Measurements from ENCODE around the gene DLX3. TPM values are rescaled to one million over a fixed set of nuclear protein-coding genes. Genes with fewer than 3 reads are reported as not detected.

Gene DLX3
- total and polyA plus RNA-seq, 4 donors = not detected

DNA sequence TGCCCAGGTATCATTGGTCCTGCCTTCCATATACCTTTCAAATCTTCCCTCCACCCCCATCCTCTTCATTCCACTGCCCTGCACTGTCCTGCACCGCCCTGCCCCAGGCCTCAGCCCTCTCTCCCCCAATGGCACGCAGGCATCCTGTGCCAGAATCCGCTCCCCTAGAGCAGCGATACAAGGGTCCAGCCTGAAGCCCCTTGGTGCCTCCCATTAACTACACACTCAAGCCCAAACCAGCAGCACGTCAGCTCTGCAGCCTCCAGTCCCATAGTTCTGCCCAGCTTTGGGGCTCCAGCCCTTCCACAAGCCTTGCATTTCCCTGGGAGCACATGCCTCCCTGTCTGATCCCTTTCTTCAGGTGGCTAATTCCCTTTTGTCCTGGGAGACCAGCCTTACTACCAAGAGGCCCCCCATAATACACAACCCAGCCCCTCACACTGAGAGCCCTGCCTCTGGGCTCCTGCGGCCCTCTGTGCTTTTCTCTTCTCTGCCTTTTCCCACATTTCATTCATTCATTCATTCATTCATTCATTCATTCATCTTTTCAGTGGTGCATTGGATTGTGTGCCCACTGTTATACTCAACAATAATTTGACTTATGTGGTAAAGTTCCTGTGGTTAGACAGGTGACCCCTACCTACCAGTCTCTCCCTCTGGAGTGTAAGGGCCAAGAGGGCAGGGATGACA lies 26.8 kb upstream of the DLX3 start:
- Histone ChIP-seq H3K9me3 (ENCODE audit: control insufficient read depth in 4 of 4, low read length in 3 of 4) (no peaks in the 10 kb centered on the region), H3K27ac (ENCODE audit: low read depth in 1 of 2, low read length in 2 of 2) (no peak overlapping the region), H3K4me3 (ENCODE audit: low read depth in 1 of 3, low read length in 3 of 3) (no peak overlapping the region), H3K27me3 (ENCODE audit: control insufficient read depth in 4 of 4, insufficient read depth in 4 of 4, low read length in 3 of 4) (no peaks in the 10 kb centered on the region), H3K4me1 (ENCODE audit: control insufficient read depth in 4 of 4, insufficient read depth in 4 of 4, low read length in 3 of 4) (no peaks in the 10 kb centered on the region), H3K9ac (ENCODE audit: low read depth in 1 of 2, low read length in 2 of 2) (no peak overlapping the region), H3K36me3 (ENCODE audit: control insufficient read depth in 4 of 4, insufficient read depth in 3 of 4, low read depth in 1 of 4, low read length in 3 of 4) (no peaks in the 10 kb centered on the region)
- 86% methylated on average over 6 of the region's 6 CpGs for WGBS
- TF ChIP-seq TAF1 (conservative IDR thresholded peaks at IDR 0.05) = no peak
- TF ChIP-seq GABPA (IDR thresholded peaks at IDR 0.05 in 1 of 2, conservative IDR thresholded peaks at IDR 0.05 in 1 of 2) = no peak
- TF ChIP-seq HNF4A (conservative IDR thresholded peaks at IDR 0.05) = no peak
- no peak for TF ChIP-seq SP1 (IDR thresholded peaks at IDR 0.05)
- TF ChIP-seq FOXA1 (IDR thresholded peaks at IDR 0.05) = no peak
- no peak for TF ChIP-seq RAD21 (IDR thresholded peaks at IDR 0.05)
- no peak for TF ChIP-seq JUND (IDR thresholded peaks at IDR 0.05)
- TF ChIP-seq NR2F2 (IDR thresholded peaks at IDR 0.05) = no peak
- TF ChIP-seq, protein P1, sequence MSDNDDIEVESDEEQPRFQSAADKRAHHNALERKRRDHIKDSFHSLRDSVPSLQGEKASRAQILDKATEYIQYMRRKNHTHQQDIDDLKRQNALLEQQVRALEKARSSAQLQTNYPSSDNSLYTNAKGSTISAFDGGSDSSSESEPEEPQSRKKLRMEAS (IDR thresholded peaks at IDR 0.05) = no peak
- TF ChIP-seq YY1 (IDR thresholded peaks at IDR 0.05) = no peak
- TF ChIP-seq FOXA2 (IDR thresholded peaks at IDR 0.05) = no peak
- DNase-seq (ENCODE audit: low spot score) = no peak

DNA sequence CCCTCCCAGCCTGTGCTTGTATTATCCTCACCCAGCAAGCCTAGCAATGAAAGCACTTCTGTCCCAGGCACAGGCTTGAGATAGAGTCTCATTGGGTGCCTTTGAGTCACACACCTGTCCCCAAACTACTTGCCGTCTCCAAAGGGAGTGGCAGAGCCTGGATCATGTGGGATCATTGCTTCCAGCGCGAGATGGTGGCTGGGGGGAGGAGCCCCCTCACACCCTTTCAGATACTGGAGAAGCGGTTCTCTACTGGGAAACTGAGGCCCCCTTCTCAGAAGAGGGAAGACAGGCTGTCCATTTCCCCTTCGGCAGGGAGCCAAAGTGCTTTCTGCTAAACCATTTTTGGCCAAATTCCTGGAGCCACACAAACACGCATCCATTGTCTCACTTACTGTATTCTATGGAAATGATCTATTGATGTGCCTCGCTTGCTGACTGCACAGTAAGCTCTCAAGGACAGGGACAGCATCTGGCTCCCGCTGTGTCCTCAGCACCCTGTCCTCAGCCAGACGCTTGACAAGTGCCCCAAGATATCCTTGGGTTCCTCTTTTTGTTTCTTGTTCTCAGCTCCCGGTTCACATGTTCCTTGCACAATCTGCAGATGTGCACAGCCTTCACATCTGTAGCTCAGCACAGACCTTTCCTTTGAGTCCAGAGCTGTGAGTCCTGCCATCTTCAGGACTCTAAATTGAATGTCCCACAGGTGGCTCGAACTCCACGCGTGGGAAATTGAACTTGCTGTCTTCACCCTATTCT lies 26.0 kb upstream of the DLX3 start:
- no peak overlapping the region for H3K9ac ChIP-seq (ENCODE audit: low read depth in 1 of 2, low read length in 2 of 2)
- no peaks in the 10 kb centered on the region for H3K36me3 ChIP-seq (ENCODE audit: control insufficient read depth in 4 of 4, insufficient read depth in 3 of 4, low read depth in 1 of 4, low read length in 3 of 4)
- H3K27me3 ChIP-seq (ENCODE audit: control insufficient read depth in 4 of 4, insufficient read depth in 4 of 4, low read length in 3 of 4) = no peaks in the 10 kb centered on the region
- no peak overlapping the region for H3K4me3 ChIP-seq (ENCODE audit: low read depth in 1 of 3, low read length in 3 of 3)
- DNase-seq (ENCODE audit: low spot score) = no peak
- WGBS = 72% methylated on average over 13 of the region's 13 CpGs
- H3K9me3 ChIP-seq (ENCODE audit: control insufficient read depth in 4 of 4, low read length in 3 of 4) = no peaks in the 10 kb centered on the region
- no peak overlapping the region for H3K27ac ChIP-seq (ENCODE audit: low read depth in 1 of 2, low read length in 2 of 2)
- no peaks in the 10 kb centered on the region for H3K4me1 ChIP-seq (ENCODE audit: control insufficient read depth in 4 of 4, insufficient read depth in 4 of 4, low read length in 3 of 4)
- TF ChIP-seq FOXA1 (IDR thresholded peaks at IDR 0.05) (no peak), HNF4A (conservative IDR thresholded peaks at IDR 0.05) (no peak), RXRA (IDR thresholded peaks at IDR 0.05) (no peak), TAF1 (conservative IDR thresholded peaks at IDR 0.05) (no peak), JUND (IDR thresholded peaks at IDR 0.05) (no peak), HNF4G (IDR thresholded peaks at IDR 0.05) (no peak), SP1 (IDR thresholded peaks at IDR 0.05) (no peak), YY1 (IDR thresholded peaks at IDR 0.05) (no peak), EGR1 (IDR thresholded peaks at IDR 0.05; ENCODE audit: low read depth in 2 of 2) (no peak), NR2F2 (IDR thresholded peaks at IDR 0.05) (no peak), GABPA (IDR thresholded peaks at IDR 0.05 in 1 of 2, conservative IDR thresholded peaks at IDR 0.05 in 1 of 2) (no peak), RAD21 (IDR thresholded peaks at IDR 0.05) (no peak), FOXA2 (IDR thresholded peaks at IDR 0.05) (no peak)
- TF ChIP-seq, protein P2, sequence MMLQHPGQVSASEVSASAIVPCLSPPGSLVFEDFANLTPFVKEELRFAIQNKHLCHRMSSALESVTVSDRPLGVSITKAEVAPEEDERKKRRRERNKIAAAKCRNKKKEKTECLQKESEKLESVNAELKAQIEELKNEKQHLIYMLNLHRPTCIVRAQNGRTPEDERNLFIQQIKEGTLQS (IDR thresholded peaks at IDR 0.05) = no peak
- TF ChIP-seq, protein P3, sequence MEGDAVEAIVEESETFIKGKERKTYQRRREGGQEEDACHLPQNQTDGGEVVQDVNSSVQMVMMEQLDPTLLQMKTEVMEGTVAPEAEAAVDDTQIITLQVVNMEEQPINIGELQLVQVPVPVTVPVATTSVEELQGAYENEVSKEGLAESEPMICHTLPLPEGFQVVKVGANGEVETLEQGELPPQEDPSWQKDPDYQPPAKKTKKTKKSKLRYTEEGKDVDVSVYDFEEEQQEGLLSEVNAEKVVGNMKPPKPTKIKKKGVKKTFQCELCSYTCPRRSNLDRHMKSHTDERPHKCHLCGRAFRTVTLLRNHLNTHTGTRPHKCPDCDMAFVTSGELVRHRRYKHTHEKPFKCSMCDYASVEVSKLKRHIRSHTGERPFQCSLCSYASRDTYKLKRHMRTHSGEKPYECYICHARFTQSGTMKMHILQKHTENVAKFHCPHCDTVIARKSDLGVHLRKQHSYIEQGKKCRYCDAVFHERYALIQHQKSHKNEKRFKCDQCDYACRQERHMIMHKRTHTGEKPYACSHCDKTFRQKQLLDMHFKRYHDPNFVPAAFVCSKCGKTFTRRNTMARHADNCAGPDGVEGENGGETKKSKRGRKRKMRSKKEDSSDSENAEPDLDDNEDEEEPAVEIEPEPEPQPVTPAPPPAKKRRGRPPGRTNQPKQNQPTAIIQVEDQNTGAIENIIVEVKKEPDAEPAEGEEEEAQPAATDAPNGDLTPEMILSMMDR (IDR thresholded peaks at IDR 0.05; ENCODE audit: low read depth, low read length, missing input control) = no peak
- TF ChIP-seq, protein P4, sequence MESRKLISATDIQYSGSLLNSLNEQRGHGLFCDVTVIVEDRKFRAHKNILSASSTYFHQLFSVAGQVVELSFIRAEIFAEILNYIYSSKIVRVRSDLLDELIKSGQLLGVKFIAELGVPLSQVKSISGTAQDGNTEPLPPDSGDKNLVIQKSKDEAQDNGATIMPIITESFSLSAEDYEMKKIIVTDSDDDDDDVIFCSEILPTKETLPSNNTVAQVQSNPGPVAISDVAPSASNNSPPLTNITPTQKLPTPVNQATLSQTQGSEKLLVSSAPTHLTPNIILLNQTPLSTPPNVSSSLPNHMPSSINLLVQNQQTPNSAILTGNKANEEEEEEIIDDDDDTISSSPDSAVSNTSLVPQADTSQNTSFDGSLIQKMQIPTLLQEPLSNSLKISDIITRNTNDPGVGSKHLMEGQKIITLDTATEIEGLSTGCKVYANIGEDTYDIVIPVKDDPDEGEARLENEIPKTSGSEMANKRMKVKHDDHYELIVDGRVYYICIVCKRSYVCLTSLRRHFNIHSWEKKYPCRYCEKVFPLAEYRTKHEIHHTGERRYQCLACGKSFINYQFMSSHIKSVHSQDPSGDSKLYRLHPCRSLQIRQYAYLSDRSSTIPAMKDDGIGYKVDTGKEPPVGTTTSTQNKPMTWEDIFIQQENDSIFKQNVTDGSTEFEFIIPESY (IDR thresholded peaks at IDR 0.05) = no peak
- TF ChIP-seq, protein P5, sequence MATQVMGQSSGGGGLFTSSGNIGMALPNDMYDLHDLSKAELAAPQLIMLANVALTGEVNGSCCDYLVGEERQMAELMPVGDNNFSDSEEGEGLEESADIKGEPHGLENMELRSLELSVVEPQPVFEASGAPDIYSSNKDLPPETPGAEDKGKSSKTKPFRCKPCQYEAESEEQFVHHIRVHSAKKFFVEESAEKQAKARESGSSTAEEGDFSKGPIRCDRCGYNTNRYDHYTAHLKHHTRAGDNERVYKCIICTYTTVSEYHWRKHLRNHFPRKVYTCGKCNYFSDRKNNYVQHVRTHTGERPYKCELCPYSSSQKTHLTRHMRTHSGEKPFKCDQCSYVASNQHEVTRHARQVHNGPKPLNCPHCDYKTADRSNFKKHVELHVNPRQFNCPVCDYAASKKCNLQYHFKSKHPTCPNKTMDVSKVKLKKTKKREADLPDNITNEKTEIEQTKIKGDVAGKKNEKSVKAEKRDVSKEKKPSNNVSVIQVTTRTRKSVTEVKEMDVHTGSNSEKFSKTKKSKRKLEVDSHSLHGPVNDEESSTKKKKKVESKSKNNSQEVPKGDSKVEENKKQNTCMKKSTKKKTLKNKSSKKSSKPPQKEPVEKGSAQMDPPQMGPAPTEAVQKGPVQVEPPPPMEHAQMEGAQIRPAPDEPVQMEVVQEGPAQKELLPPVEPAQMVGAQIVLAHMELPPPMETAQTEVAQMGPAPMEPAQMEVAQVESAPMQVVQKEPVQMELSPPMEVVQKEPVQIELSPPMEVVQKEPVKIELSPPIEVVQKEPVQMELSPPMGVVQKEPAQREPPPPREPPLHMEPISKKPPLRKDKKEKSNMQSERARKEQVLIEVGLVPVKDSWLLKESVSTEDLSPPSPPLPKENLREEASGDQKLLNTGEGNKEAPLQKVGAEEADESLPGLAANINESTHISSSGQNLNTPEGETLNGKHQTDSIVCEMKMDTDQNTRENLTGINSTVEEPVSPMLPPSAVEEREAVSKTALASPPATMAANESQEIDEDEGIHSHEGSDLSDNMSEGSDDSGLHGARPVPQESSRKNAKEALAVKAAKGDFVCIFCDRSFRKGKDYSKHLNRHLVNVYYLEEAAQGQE (IDR thresholded peaks at IDR 0.05) = no peak
- TF ChIP-seq, protein P1 (IDR thresholded peaks at IDR 0.05) = no peak
